GM19395 (cell line): ENCODE results near the gene SPEM3.
"Not testable (repeated sequence)": the region's sequence is repeated elsewhere in the genome, so short reads cannot be mapped to it uniquely, and the experiment has no call there.

Experiments
- ATAC-seq: cut with Tn5 transposase; IDR thresholded peaks from one replicate; pipeline ENCODE4 v1.9.1; 2021; ENCODE audit warnings: mild to moderate bottlenecking, moderate library complexity; ENCODE audit not compliant: unreplicated experiment

Gene SPEM3

GRCh38 chr17:7468804-7469389 lies 40.2 kb downstream of the SPEM3 start:
- ATAC-seq, result no peak

GRCh38 chr17:7469843-7470242 lies 41.2 kb downstream of the SPEM3 start:
- ATAC-seq, result not testable (repeated sequence)

GRCh38 chr17:7470457-7470973 lies 41.9 kb downstream of the SPEM3 start:
- ATAC-seq, result not testable (repeated sequence)

- ATAC-seq, result no peak
Measured at GRCh38 chr17:7471729-7472128, 43.1 kb downstream of the SPEM3 start.

- not testable (repeated sequence) for ATAC-seq
Measured at GRCh38 chr17:7474767-7475166, 46.1 kb downstream of the SPEM3 start.

GRCh38 chr17:7475764-7476422 lies 47.2 kb downstream of the SPEM3 start:
- ATAC-seq, result no peak

- no peak for ATAC-seq
Measured at GRCh38 chr17:7476494-7476893, 47.8 kb downstream of the SPEM3 start.

- no peak for ATAC-seq
Measured at GRCh38 chr17:7476951-7477350, 48.3 kb downstream of the SPEM3 start.

GRCh38 chr17:7477392-7478275 lies 49.0 kb downstream of the SPEM3 start:
- no peak for ATAC-seq

GRCh38 chr17:7478276-7479212 lies 49.9 kb downstream of the SPEM3 start:
- no peak for ATAC-seq

- no peak for ATAC-seq
Measured at GRCh38 chr17:7479213-7480088, 50.8 kb downstream of the SPEM3 start, which contains the start of gene ZBTB4. TSS of gene ZBTB4 (minus strand) at chr17:7479631. CDS start at chr17:7466801, 12,830 bp downstream.

- ATAC-seq, result no peak
Measured at GRCh38 chr17:7480089-7480384, 51.4 kb downstream of the SPEM3 start.

- ATAC-seq, result not testable (repeated sequence)
Measured at GRCh38 chr17:7481275-7481674, 52.6 kb downstream of the SPEM3 start, which contains the start of gene SLC35G6. TSS of gene SLC35G6 (plus strand) at chr17:7481446. CDS start at chr17:7481517, 71 bp downstream.

GRCh38 chr17:7481842-7482741 lies 53.4 kb downstream of the SPEM3 start:
- not testable (repeated sequence) for ATAC-seq
